Suprapubic skin (tissue), 4 donors: ENCODE data around the gene ZDHHC14.

Experiments used
- EP300 ChIP-seq: sonication (generic); formaldehyde crosslinking; IDR thresholded peaks from one replicate; pipeline ENCODE4 v1.6.1; 2017; ENCODE audit warnings: antibody characterized with exemption
- POLR2A ChIP-seq, 2 donors: fragments of 450-650 bp; IDR thresholded peaks; one replicate each; pipeline ENCODE4 v1.6.1; 2017; ENCODE audit warnings: antibody characterized with exemption in 2 of 2, mild to moderate bottlenecking in 2 of 2, moderate library complexity in 2 of 2
- POLR2AphosphoS5 ChIP-seq, 3 donors: sonication (generic); formaldehyde crosslinking; IDR thresholded peaks; one replicate each; pipeline ENCODE4 v1.6.1; 2017; ENCODE audit warnings: antibody characterized with exemption in 3 of 3
- TF ChIP-seq, protein P1 (sequence below), 2 donors: fragments of 200-600 bp in 1 of 2; fragments of 450-650 bp in 1 of 2; sonication (generic) in 1 of 2; IDR thresholded peaks; one replicate each; pipeline ENCODE4 v1.5.1; 2016 to 2019; ENCODE audit warnings: antibody characterized with exemption in 2 of 2, mild to moderate bottlenecking in 1 of 2, moderate library complexity in 1 of 2

DNA sequence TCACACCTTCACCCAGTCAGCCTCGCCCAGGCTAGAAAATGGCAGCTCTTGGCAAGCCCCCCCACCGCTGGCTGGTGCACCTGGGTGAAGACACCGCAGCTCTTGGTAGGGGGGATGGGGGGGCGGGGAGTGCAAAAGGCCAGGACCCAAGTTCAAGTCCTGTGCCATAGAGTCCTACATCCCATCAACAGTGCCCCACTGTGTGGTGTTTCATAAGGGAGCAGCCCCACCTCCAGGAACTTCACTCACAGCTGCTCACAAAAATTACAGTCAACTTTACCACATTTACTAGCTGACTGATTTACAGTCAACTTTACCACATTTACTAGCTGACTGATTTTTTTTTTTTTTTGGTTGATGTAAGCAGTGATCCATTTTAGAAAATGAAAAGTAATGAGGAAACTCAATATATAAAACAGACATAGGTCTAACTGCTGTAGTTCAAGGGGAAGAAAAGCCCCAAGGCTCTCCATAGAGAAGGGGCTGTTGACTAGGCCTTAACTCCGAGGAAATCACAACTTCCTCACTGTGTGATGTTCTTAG, 233.1 kb downstream of the ZDHHC14 start:
- TF ChIP-seq, protein P1, sequence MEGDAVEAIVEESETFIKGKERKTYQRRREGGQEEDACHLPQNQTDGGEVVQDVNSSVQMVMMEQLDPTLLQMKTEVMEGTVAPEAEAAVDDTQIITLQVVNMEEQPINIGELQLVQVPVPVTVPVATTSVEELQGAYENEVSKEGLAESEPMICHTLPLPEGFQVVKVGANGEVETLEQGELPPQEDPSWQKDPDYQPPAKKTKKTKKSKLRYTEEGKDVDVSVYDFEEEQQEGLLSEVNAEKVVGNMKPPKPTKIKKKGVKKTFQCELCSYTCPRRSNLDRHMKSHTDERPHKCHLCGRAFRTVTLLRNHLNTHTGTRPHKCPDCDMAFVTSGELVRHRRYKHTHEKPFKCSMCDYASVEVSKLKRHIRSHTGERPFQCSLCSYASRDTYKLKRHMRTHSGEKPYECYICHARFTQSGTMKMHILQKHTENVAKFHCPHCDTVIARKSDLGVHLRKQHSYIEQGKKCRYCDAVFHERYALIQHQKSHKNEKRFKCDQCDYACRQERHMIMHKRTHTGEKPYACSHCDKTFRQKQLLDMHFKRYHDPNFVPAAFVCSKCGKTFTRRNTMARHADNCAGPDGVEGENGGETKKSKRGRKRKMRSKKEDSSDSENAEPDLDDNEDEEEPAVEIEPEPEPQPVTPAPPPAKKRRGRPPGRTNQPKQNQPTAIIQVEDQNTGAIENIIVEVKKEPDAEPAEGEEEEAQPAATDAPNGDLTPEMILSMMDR (IDR thresholded peaks at IDR 0.05), result no peak
- TF ChIP-seq EP300 (no peak), POLR2A (IDR thresholded peaks at IDR 0.05) (no peak), POLR2AphosphoS5 (IDR thresholded peaks at IDR 0.05) (no peak)
